ENCODE data around the gene ITPR2.

The ITPR2 gene

GRCh38 chr12:26297396-26298070 lies 535.5 kb downstream of the ITPR2 start:
- no peak for TF ChIP-seq CTCF (IDR thresholded peaks at IDR 0.05; ENCODE audit: low read depth, low read length, missing control alignments)
- no peak overlapping the region for H3K4me3 ChIP-seq (ENCODE audit: low read depth, low read length)
- no peak for DNase-seq (ENCODE audit: low read depth)

GRCh38 chr12:26295001-26295400 lies 538.0 kb downstream of the ITPR2 start:
- DNase-seq (ENCODE audit: low read depth), result no peak
- TF ChIP-seq CTCF (IDR thresholded peaks at IDR 0.05; ENCODE audit: low read depth, low read length, missing control alignments), result no peak
- no peak overlapping the region for H3K4me3 ChIP-seq (ENCODE audit: low read depth, low read length)

GRCh38 chr12:26293612-26294011 lies 539.4 kb downstream of the ITPR2 start:
- DNase-seq (ENCODE audit: low read depth), result no peak
- no peak overlapping the region for H3K4me3 ChIP-seq (ENCODE audit: low read depth, low read length)
- TF ChIP-seq CTCF (IDR thresholded peaks at IDR 0.05; ENCODE audit: low read depth, low read length, missing control alignments), result no peak

- TF ChIP-seq CTCF (IDR thresholded peaks at IDR 0.05; ENCODE audit: low read depth, low read length, missing control alignments), result no peak
- H3K4me3 ChIP-seq (ENCODE audit: low read depth, low read length), result no peak overlapping the region
- DNase-seq (ENCODE audit: low read depth), result no peak
Observed at GRCh38 chr12:26292596-26292995, 540.4 kb downstream of the ITPR2 start.

GRCh38 chr12:26290565-26290964 lies 542.4 kb downstream of the ITPR2 start:
- no peak for TF ChIP-seq CTCF (IDR thresholded peaks at IDR 0.05; ENCODE audit: low read depth, low read length, missing control alignments)
- no peak for DNase-seq (ENCODE audit: low read depth)

GRCh38 chr12:26287671-26288381 lies 545.2 kb downstream of the ITPR2 start:
- H3K4me3 ChIP-seq (ENCODE audit: low read depth, low read length), result no peak overlapping the region
- TF ChIP-seq CTCF (IDR thresholded peaks at IDR 0.05; ENCODE audit: low read depth, low read length, missing control alignments), result no peak
- DNase-seq (ENCODE audit: low read depth), result no peak

More at GRCh38 chr12:26290565-26290964, 542.4 kb downstream of the ITPR2 start:
- H3K4me3 ChIP-seq (ENCODE audit: low read depth, low read length), result no peak overlapping the region
